Measurements from ENCODE around the gene SLK. TPM values are rescaled to one million over a fixed set of nuclear protein-coding genes. Genes with fewer than 3 reads are reported as not detected.

SLK gene
- total and polyA plus RNA-seq, 2 donors from 2014 or later = 12.3 to 45.5 TPM

GRCh38 chr10:104026762-104027161, 59.8 kb downstream of the SLK start:
- H3K27ac ChIP-seq (ENCODE audit: low read depth in 2 of 2, low read length in 2 of 2) = no peak overlapping the region
- H3K27me3 ChIP-seq (ENCODE audit: control insufficient read depth, insufficient read depth, low read length) = no peaks in the 10 kb centered on the region
- peaks cover 0 to 44% (median 29%) of the 10 kb centered on the region in 3 donors for H3K36me3 ChIP-seq (ENCODE audit: control insufficient read depth in 2 of 3, insufficient read depth in 3 of 3, low read length in 3 of 3)
- no peaks in the 10 kb centered on the region for H3K9me3 ChIP-seq (ENCODE audit: control insufficient read depth in 2 of 3, insufficient read depth in 1 of 3, low read length in 3 of 3)
- H3K4me1 ChIP-seq (ENCODE audit: control insufficient read depth in 2 of 3, insufficient read depth in 2 of 3, low read depth in 1 of 3, low read length in 3 of 3) = peaks cover 0 to 6% (median 0%) of the 10 kb centered on the region in 3 donors
- FAIRE-seq = peak; percentile 98
- intact Hi-C loops (cut with DNase I) = no loop called here
- H3K9ac ChIP-seq (ENCODE audit: low read length in 3 of 3) = no peak overlapping the region
- peak in 2 of 5 donors; percentile 51 to 65 for DNase-seq
- H3K4me3 ChIP-seq (ENCODE audit: low read length in 3 of 3) = no peak overlapping the region
- TF ChIP-seq CTCF (IDR thresholded peaks at IDR 0.05; ENCODE audit: borderline replicate concordance, extremely low read depth, insufficient read depth) = no peak

GRCh38 chr10:104028146-104028545, 61.2 kb downstream of the SLK start:
- no peak for FAIRE-seq
- peak in 2 of 5 donors; percentile 36 to 50 for DNase-seq
- peak; percentile 28 for TF ChIP-seq CTCF (IDR thresholded peaks at IDR 0.05; ENCODE audit: borderline replicate concordance, extremely low read depth, insufficient read depth)
- Histone ChIP-seq H3K9me3 (ENCODE audit: control insufficient read depth in 2 of 3, insufficient read depth in 1 of 3, low read length in 3 of 3) (no peaks in the 10 kb centered on the region), H3K4me1 (ENCODE audit: control insufficient read depth in 2 of 3, insufficient read depth in 2 of 3, low read depth in 1 of 3, low read length in 3 of 3) (peaks cover 0 to 6% (median 0%) of the 10 kb centered on the region in 3 donors), H3K9ac (ENCODE audit: low read length in 3 of 3) (no peak overlapping the region), H3K27me3 (ENCODE audit: control insufficient read depth, insufficient read depth, low read length) (no peaks in the 10 kb centered on the region), H3K27ac (ENCODE audit: low read depth in 2 of 2, low read length in 2 of 2) (no peak overlapping the region), H3K36me3 (ENCODE audit: control insufficient read depth in 2 of 3, insufficient read depth in 3 of 3, low read length in 3 of 3) (peaks cover 0 to 30% (median 20%) of the 10 kb centered on the region in 3 donors), H3K4me3 (ENCODE audit: low read length in 3 of 3) (no peak overlapping the region)
- intact Hi-C loops (cut with DNase I) = no loop called here

- TF ChIP-seq CTCF (IDR thresholded peaks at IDR 0.05; ENCODE audit: borderline replicate concordance, extremely low read depth, insufficient read depth) = no peak
- intact Hi-C loops (cut with DNase I) = no loop called here
- Histone ChIP-seq H3K27ac (ENCODE audit: low read depth in 2 of 2, low read length in 2 of 2) (no peak overlapping the region), H3K9ac (ENCODE audit: low read length in 3 of 3) (no peak overlapping the region), H3K36me3 (ENCODE audit: control insufficient read depth in 2 of 3, insufficient read depth in 3 of 3, low read length in 3 of 3) (peaks cover 0 to 21% (median 18%) of the 10 kb centered on the region in 3 donors), H3K4me3 (ENCODE audit: low read length in 3 of 3) (no peak overlapping the region), H3K9me3 (ENCODE audit: control insufficient read depth in 2 of 3, insufficient read depth in 1 of 3, low read length in 3 of 3) (no peaks in the 10 kb centered on the region), H3K27me3 (ENCODE audit: control insufficient read depth, insufficient read depth, low read length) (no peaks in the 10 kb centered on the region), H3K4me1 (ENCODE audit: control insufficient read depth in 2 of 3, insufficient read depth in 2 of 3, low read depth in 1 of 3, low read length in 3 of 3) (peaks cover 0 to 6% (median 0%) of the 10 kb centered on the region in 3 donors)
- FAIRE-seq (no peak), DNase-seq (no peak)
Observed at GRCh38 chr10:104028823-104029520, 62.0 kb downstream of the SLK start.
